Measurements from ENCODE around the gene CNGA3. TPM values are rescaled to one million over a fixed set of nuclear protein-coding genes. Genes with fewer than 3 reads are reported as not detected.

Gene CNGA3
- total and polyA plus RNA-seq, 2 donors: 0.05 to 0.09 TPM

DNA sequence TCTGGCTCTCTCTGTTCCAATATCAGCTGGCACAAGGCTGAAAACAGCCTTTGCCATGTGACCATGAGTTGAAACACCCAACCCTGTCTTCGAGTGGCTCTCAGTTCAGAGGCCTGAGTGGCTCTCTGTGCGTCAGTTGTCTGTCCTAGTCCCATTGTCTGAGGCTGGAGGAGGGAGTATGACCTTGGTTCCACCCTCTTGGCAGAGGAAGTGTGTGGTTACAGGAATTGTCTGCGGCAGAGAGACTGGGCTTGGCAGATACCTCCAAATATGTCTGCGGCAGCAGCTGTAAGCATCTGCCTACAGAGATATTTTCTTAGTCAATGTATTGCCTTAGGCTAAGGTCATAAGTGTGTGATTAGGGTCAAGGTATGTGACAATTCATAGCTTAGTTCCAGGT lies 32.6 kb downstream of the CNGA3 start:
- no peak overlapping the region for H3K4me3 ChIP-seq (ENCODE audit: low read length in 2 of 2)
- peaks cover 0 to 25% of the 10 kb centered on the region in 2 donors for H3K27me3 ChIP-seq (ENCODE audit: control insufficient read depth in 2 of 2, insufficient read depth in 1 of 2, low read length in 1 of 2)
- no peaks in the 10 kb centered on the region for H3K9me3 ChIP-seq (ENCODE audit: control insufficient read depth in 2 of 2, insufficient read depth in 1 of 2, low read length in 1 of 2)
- peaks cover 8 to 17% of the 10 kb centered on the region in 2 donors for H3K4me1 ChIP-seq (ENCODE audit: control insufficient read depth in 2 of 2, insufficient read depth in 2 of 2, low read length in 2 of 2)
- WGBS: 65% methylated on average over 4 of the region's 4 CpGs
- peak in 1 of 9 donors; percentile 10 for DNase-seq (ENCODE audit: low read depth in 6 of 9, low spot score in 9 of 9)
- no peak overlapping the region for H3K27ac ChIP-seq (ENCODE audit: low read depth in 1 of 2, low read length in 1 of 2)
- H3K36me3 ChIP-seq (ENCODE audit: control insufficient read depth in 2 of 2, insufficient read depth in 2 of 2, low read length in 1 of 2): no peaks in the 10 kb centered on the region

DNA sequence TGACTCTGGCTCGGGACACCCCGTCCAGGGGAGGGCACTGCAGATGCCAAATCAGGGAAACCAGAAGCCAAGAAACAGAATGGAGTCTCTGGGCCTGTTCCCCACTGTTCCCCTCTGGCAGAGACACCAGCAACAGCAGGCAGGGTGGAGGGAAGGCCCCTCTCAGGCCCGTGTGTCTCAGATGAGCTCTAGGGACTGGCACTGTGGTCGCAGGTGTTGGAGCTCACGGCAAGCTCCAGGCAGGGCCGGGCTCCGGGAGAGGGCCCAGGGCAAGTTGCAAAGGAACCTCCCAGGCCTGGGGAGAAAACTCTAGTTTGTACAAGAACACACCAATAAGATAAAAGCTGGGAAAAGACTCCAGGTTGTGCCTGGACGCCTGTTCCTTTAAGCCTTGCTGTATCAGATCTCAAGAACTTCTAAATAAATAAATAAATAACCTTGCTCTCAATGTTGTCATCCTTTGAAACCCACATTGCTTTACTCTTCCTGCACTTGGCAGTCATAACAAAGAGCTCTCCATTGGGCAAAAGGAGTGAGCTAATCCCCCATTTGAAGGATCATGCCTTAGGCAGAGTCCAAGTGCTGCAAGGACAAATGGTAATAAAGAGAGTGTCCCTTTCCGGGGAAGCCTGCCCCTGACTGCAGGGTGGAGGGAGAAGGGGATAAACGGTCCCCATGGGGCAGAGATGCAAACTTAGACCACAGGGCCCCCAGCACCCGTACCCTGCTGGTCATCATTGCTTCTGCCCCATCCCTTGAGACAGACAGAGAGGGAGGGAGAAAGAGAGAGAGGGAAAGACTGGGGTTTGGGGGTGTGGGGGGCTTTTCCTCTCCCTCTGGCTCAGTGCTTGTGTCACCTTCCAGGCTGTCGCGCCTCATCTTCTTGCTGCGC lies 33.3 kb downstream of the CNGA3 start:
- peaks cover 8 to 17% of the 10 kb centered on the region in 2 donors for H3K4me1 ChIP-seq (ENCODE audit: control insufficient read depth in 2 of 2, insufficient read depth in 2 of 2, low read length in 2 of 2)
- H3K27ac ChIP-seq (ENCODE audit: low read depth in 1 of 2, low read length in 1 of 2): no peak overlapping the region
- H3K27me3 ChIP-seq (ENCODE audit: control insufficient read depth in 2 of 2, insufficient read depth in 1 of 2, low read length in 1 of 2): peaks cover 0 to 23% of the 10 kb centered on the region in 2 donors
- 86% methylated on average over 14 of the region's 14 CpGs for WGBS
- no peak for DNase-seq (ENCODE audit: low read depth in 6 of 9, low spot score in 9 of 9)
- H3K36me3 ChIP-seq (ENCODE audit: control insufficient read depth in 2 of 2, insufficient read depth in 2 of 2, low read length in 1 of 2): no peaks in the 10 kb centered on the region
- H3K9me3 ChIP-seq (ENCODE audit: control insufficient read depth in 2 of 2, insufficient read depth in 1 of 2, low read length in 1 of 2): no peaks in the 10 kb centered on the region
- H3K4me3 ChIP-seq (ENCODE audit: low read length in 2 of 2): no peak overlapping the region

DNA sequence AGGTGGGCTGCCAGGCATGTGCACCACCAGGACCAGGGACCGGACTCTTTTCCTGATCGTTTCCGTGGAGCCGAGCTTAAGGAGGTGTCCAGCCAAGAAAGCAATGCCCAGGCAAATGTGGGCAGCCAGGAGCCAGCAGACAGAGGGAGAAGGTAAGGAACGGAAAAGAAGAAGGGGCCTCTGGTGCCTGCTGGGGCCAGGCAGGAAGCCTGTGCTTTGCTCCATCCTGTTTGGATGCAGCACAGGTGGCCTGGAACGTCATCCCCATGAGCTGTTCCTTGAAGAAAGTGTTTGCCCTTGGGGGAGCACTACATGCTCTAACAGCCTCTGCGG lies 33.9 kb downstream of the CNGA3 start:
- no peak for DNase-seq (ENCODE audit: low read depth in 6 of 9, low spot score in 9 of 9)
- Histone ChIP-seq H3K27ac (ENCODE audit: low read depth in 1 of 2, low read length in 1 of 2) (no peak overlapping the region), H3K9me3 (ENCODE audit: control insufficient read depth in 2 of 2, insufficient read depth in 1 of 2, low read length in 1 of 2) (no peaks in the 10 kb centered on the region), H3K4me3 (ENCODE audit: low read length in 2 of 2) (no peak overlapping the region), H3K4me1 (ENCODE audit: control insufficient read depth in 2 of 2, insufficient read depth in 2 of 2, low read length in 2 of 2) (peaks cover 8 to 20% of the 10 kb centered on the region in 2 donors), H3K27me3 (ENCODE audit: control insufficient read depth in 2 of 2, insufficient read depth in 1 of 2, low read length in 1 of 2) (peaks cover 0 to 24% of the 10 kb centered on the region in 2 donors), H3K36me3 (ENCODE audit: control insufficient read depth in 2 of 2, insufficient read depth in 2 of 2, low read length in 1 of 2) (no peaks in the 10 kb centered on the region)
- 83% methylated on average over 7 of the region's 7 CpGs for WGBS

- Histone ChIP-seq H3K4me1 (ENCODE audit: control insufficient read depth in 2 of 2, insufficient read depth in 2 of 2, low read length in 2 of 2) (peaks cover 8 to 20% of the 10 kb centered on the region in 2 donors), H3K4me3 (ENCODE audit: low read length in 2 of 2) (no peak overlapping the region), H3K27me3 (ENCODE audit: control insufficient read depth in 2 of 2, insufficient read depth in 1 of 2, low read length in 1 of 2) (peaks cover 0 to 19% of the 10 kb centered on the region in 2 donors), H3K9me3 (ENCODE audit: control insufficient read depth in 2 of 2, insufficient read depth in 1 of 2, low read length in 1 of 2) (no peaks in the 10 kb centered on the region), H3K36me3 (ENCODE audit: control insufficient read depth in 2 of 2, insufficient read depth in 2 of 2, low read length in 1 of 2) (no peaks in the 10 kb centered on the region), H3K27ac (ENCODE audit: low read depth in 1 of 2, low read length in 1 of 2) (no peak overlapping the region)
- DNase-seq (ENCODE audit: low read depth in 6 of 9, low spot score in 9 of 9): no peak
- WGBS: 91% methylated on average over 8 of the region's 8 CpGs
Observed at GRCh38 chr2:98381494-98381893, 35.2 kb downstream of the CNGA3 start.

- H3K9me3 ChIP-seq (ENCODE audit: control insufficient read depth in 2 of 2, insufficient read depth in 1 of 2, low read length in 1 of 2): no peaks in the 10 kb centered on the region
- H3K27me3 ChIP-seq (ENCODE audit: control insufficient read depth in 2 of 2, insufficient read depth in 1 of 2, low read length in 1 of 2): peaks cover 0 to 16% of the 10 kb centered on the region in 2 donors
- WGBS: 98% methylated on average over 11 of the region's 11 CpGs
- no peaks in the 10 kb centered on the region for H3K36me3 ChIP-seq (ENCODE audit: control insufficient read depth in 2 of 2, insufficient read depth in 2 of 2, low read length in 1 of 2)
- no peak overlapping the region for H3K4me3 ChIP-seq (ENCODE audit: low read length in 2 of 2)
- no peak for DNase-seq (ENCODE audit: low read depth in 6 of 9, low spot score in 9 of 9)
- no peak overlapping the region for H3K27ac ChIP-seq (ENCODE audit: low read depth in 1 of 2, low read length in 1 of 2)
- H3K4me1 ChIP-seq (ENCODE audit: control insufficient read depth in 2 of 2, insufficient read depth in 2 of 2, low read length in 2 of 2): peaks cover 8 to 20% of the 10 kb centered on the region in 2 donors
Observed at GRCh38 chr2:98382086-98382485, 35.8 kb downstream of the CNGA3 start.

GRCh38 chr2:98382739-98383138 lies 36.5 kb downstream of the CNGA3 start:
- Histone ChIP-seq H3K4me1 (ENCODE audit: control insufficient read depth in 2 of 2, insufficient read depth in 2 of 2, low read length in 2 of 2) (peaks cover 8 to 19% of the 10 kb centered on the region in 2 donors), H3K36me3 (ENCODE audit: control insufficient read depth in 2 of 2, insufficient read depth in 2 of 2, low read length in 1 of 2) (no peaks in the 10 kb centered on the region), H3K4me3 (ENCODE audit: low read length in 2 of 2) (no peak overlapping the region), H3K27ac (ENCODE audit: low read depth in 1 of 2, low read length in 1 of 2) (no peak overlapping the region), H3K27me3 (ENCODE audit: control insufficient read depth in 2 of 2, insufficient read depth in 1 of 2, low read length in 1 of 2) (peaks cover 0 to 12% of the 10 kb centered on the region in 2 donors), H3K9me3 (ENCODE audit: control insufficient read depth in 2 of 2, insufficient read depth in 1 of 2, low read length in 1 of 2) (no peaks in the 10 kb centered on the region)
- WGBS: 95% methylated on average over 7 of the region's 7 CpGs
- DNase-seq (ENCODE audit: low read depth in 6 of 9, low spot score in 9 of 9): no peak

- peaks cover 8 to 15% of the 10 kb centered on the region in 2 donors for H3K4me1 ChIP-seq (ENCODE audit: control insufficient read depth in 2 of 2, insufficient read depth in 2 of 2, low read length in 2 of 2)
- 84% methylated on average over 6 of the region's 6 CpGs for WGBS
- no peak overlapping the region for H3K4me3 ChIP-seq (ENCODE audit: low read length in 2 of 2)
Observed at GRCh38 chr2:98383166-98383565, 36.9 kb downstream of the CNGA3 start.

GRCh38 chr2:98385050-98385699 lies 38.9 kb downstream of the CNGA3 start:
- WGBS: 12% methylated on average over 7 of the region's 7 CpGs
- Histone ChIP-seq H3K27ac (ENCODE audit: low read depth in 1 of 2, low read length in 1 of 2) (no peak overlapping the region), H3K4me3 (ENCODE audit: low read length in 2 of 2) (no peak overlapping the region), H3K4me1 (ENCODE audit: control insufficient read depth in 2 of 2, insufficient read depth in 2 of 2, low read length in 2 of 2) (peaks cover 0 to 2% of the 10 kb centered on the region in 2 donors), H3K36me3 (ENCODE audit: control insufficient read depth in 2 of 2, insufficient read depth in 2 of 2, low read length in 1 of 2) (no peaks in the 10 kb centered on the region), H3K9me3 (ENCODE audit: control insufficient read depth in 2 of 2, insufficient read depth in 1 of 2, low read length in 1 of 2) (no peaks in the 10 kb centered on the region), H3K27me3 (ENCODE audit: control insufficient read depth in 2 of 2, insufficient read depth in 1 of 2, low read length in 1 of 2) (peaks cover 0 to 9% of the 10 kb centered on the region in 2 donors)
- peak; percentile 33 to 82 (median 60) for DNase-seq (ENCODE audit: low read depth in 6 of 9, low spot score in 9 of 9)

More at GRCh38 chr2:98383166-98383565, 36.9 kb downstream of the CNGA3 start:
- Histone ChIP-seq H3K36me3 (ENCODE audit: control insufficient read depth in 2 of 2, insufficient read depth in 2 of 2, low read length in 1 of 2) (no peaks in the 10 kb centered on the region), H3K9me3 (ENCODE audit: control insufficient read depth in 2 of 2, insufficient read depth in 1 of 2, low read length in 1 of 2) (no peaks in the 10 kb centered on the region), H3K27me3 (ENCODE audit: control insufficient read depth in 2 of 2, insufficient read depth in 1 of 2, low read length in 1 of 2) (peaks cover 0 to 12% of the 10 kb centered on the region in 2 donors), H3K27ac (ENCODE audit: low read depth in 1 of 2, low read length in 1 of 2) (no peak overlapping the region)
- DNase-seq (ENCODE audit: low read depth in 6 of 9, low spot score in 9 of 9): no peak

DNA sequence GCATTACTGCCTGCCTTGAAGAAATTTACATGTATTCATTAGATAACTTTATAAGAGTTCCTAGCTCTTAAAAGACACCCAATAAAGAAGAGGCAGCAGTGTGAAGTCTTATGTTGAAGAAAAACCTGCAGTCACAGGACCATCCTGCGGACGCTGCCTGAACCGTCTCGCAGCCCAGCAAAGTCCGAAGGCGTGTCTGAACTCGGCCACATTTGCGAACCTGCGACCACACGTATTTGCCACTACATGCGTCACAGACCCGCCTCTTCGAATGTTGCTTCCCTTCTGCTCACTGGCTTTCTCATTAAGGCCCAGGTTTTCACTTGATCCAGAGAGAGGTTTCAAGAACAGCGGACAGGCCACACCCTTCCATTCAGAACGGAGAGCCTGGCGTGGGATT lies 41.2 kb downstream of the CNGA3 start:
- Histone ChIP-seq H3K36me3 (ENCODE audit: control insufficient read depth in 2 of 2, insufficient read depth in 2 of 2, low read length in 1 of 2) (no peaks in the 10 kb centered on the region), H3K9me3 (ENCODE audit: control insufficient read depth in 2 of 2, insufficient read depth in 1 of 2, low read length in 1 of 2) (no peaks in the 10 kb centered on the region), H3K27me3 (ENCODE audit: control insufficient read depth in 2 of 2, insufficient read depth in 1 of 2, low read length in 1 of 2) (peaks cover 0 to 8% of the 10 kb centered on the region in 2 donors), H3K4me3 (ENCODE audit: low read length in 2 of 2) (no peak overlapping the region), H3K4me1 (ENCODE audit: control insufficient read depth in 2 of 2, insufficient read depth in 2 of 2, low read length in 2 of 2) (peaks cover 0 to 2% of the 10 kb centered on the region in 2 donors), H3K27ac (ENCODE audit: low read depth in 1 of 2, low read length in 1 of 2) (no peak overlapping the region)
- no peak for DNase-seq (ENCODE audit: low read depth in 6 of 9, low spot score in 9 of 9)
- 90% methylated on average over 16 of the region's 16 CpGs for WGBS

Data from thymus (tissue), 11 donors.